Measurements from ENCODE around the gene LILRB1. TPM values are rescaled to one million over a fixed set of nuclear protein-coding genes. Genes with fewer than 3 reads are reported as not detected.
"Not testable (repeated sequence)": the region's sequence is repeated elsewhere in the genome, so short reads cannot be mapped to it uniquely, and the experiment has no call there.

The LILRB1 gene
- total RNA-seq, 4 donors from 2014 or later: 0.10 to 0.69 (median 0.50) TPM

- intact Hi-C loops (cut with DNase I; ENCODE audit: low total_unique reads): no loop called here
- H3K4me3 ChIP-seq (ENCODE audit: low read depth, poor library complexity, severe bottlenecking): no peak overlapping the region
- no peak for TF ChIP-seq POLR2A (IDR thresholded peaks at IDR 0.05)
- no peak for TF ChIP-seq CTCF (IDR thresholded peaks at IDR 0.05)
- DNase-seq (ENCODE audit: low spot score in 2 of 2): no peak
- 55 to 78% methylated on average over 1 of the region's 1 CpG for WGBS, 2 donors
Measured at GRCh38 chr19:54668353-54668752, 38.1 kb downstream of the LILRB1 start.

GRCh38 chr19:54670576-54671357 lies 40.5 kb downstream of the LILRB1 start:
- TF ChIP-seq CTCF (IDR thresholded peaks at IDR 0.05): no peak
- no peak for TF ChIP-seq POLR2A (IDR thresholded peaks at IDR 0.05)

GRCh38 chr19:54673222-54673621 lies 42.9 kb downstream of the LILRB1 start:
- 87 to 88% methylated on average over 1 of the region's 1 CpG for WGBS, 2 donors
- TF ChIP-seq CTCF (IDR thresholded peaks at IDR 0.05) (no peak), POLR2A (IDR thresholded peaks at IDR 0.05) (no peak)
- H3K4me3 ChIP-seq (ENCODE audit: low read depth, poor library complexity, severe bottlenecking): no peak overlapping the region
- intact Hi-C loops (cut with DNase I; ENCODE audit: low total_unique reads): no loop called here
- DNase-seq (ENCODE audit: low spot score in 2 of 2): no peak

More at GRCh38 chr19:54670576-54671357, 40.5 kb downstream of the LILRB1 start:
- 50 to 60% methylated on average over 3 of the region's 3 CpGs for WGBS, 2 donors
- intact Hi-C loops (cut with DNase I; ENCODE audit: low total_unique reads): no loop called here
- H3K4me3 ChIP-seq (ENCODE audit: low read depth, poor library complexity, severe bottlenecking): no peak overlapping the region
- no peak for DNase-seq (ENCODE audit: low spot score in 2 of 2)

- 44 to 47% methylated on average over 2 of the region's 2 CpGs for WGBS, 2 donors
- H3K4me3 ChIP-seq (ENCODE audit: low read depth, poor library complexity, severe bottlenecking): no peak overlapping the region
Measured at GRCh38 chr19:54674021-54674617, 43.8 kb downstream of the LILRB1 start.

GRCh38 chr19:54676210-54676834 lies 46.0 kb downstream of the LILRB1 start:
- H3K4me3 ChIP-seq (ENCODE audit: low read depth, poor library complexity, severe bottlenecking); DNase-seq (ENCODE audit: low spot score in 2 of 2); intact Hi-C loops (cut with DNase I; ENCODE audit: low total_unique reads): not testable (repeated sequence)
- 22 to 30% methylated on average over 10 of the region's 10 CpGs for WGBS, 2 donors

More at GRCh38 chr19:54674021-54674617, 43.8 kb downstream of the LILRB1 start:
- intact Hi-C loops (cut with DNase I; ENCODE audit: low total_unique reads): no loop called here
- TF ChIP-seq POLR2A (IDR thresholded peaks at IDR 0.05) (no peak), CTCF (IDR thresholded peaks at IDR 0.05) (no peak)
- no peak for DNase-seq (ENCODE audit: low spot score in 2 of 2)

- 44 to 56% methylated on average over 4 of the region's 4 CpGs for WGBS, 2 donors
Measured at GRCh38 chr19:54677217-54677616, 46.9 kb downstream of the LILRB1 start.

GRCh38 chr19:54681596-54681995 lies 51.3 kb downstream of the LILRB1 start:
- intact Hi-C loops (cut with DNase I; ENCODE audit: low total_unique reads); DNase-seq (ENCODE audit: low spot score in 2 of 2); H3K4me3 ChIP-seq (ENCODE audit: low read depth, poor library complexity, severe bottlenecking): not testable (repeated sequence)
- WGBS, 2 donors: 70 to 71% methylated on average over 12 of the region's 12 CpGs

More at GRCh38 chr19:54677217-54677616, 46.9 kb downstream of the LILRB1 start:
- H3K4me3 ChIP-seq (ENCODE audit: low read depth, poor library complexity, severe bottlenecking): no peak overlapping the region
- TF ChIP-seq POLR2A (IDR thresholded peaks at IDR 0.05): no peak
- TF ChIP-seq CTCF (IDR thresholded peaks at IDR 0.05): no peak
- intact Hi-C loops (cut with DNase I; ENCODE audit: low total_unique reads): no loop called here
- DNase-seq (ENCODE audit: low spot score in 2 of 2): no peak

Measured in lower leg skin (tissue), 4 donors.